ENCODE data around the gene KDF1.
"Not testable (repeated sequence)": the region's sequence is repeated elsewhere in the genome, so short reads cannot be mapped to it uniquely, and the experiment has no call there.

Gene KDF1

GRCh38 chr1:26994020-26994786 is 33.9 kb upstream of the KDF1 start:
- no peak for FAIRE-seq

DNA sequence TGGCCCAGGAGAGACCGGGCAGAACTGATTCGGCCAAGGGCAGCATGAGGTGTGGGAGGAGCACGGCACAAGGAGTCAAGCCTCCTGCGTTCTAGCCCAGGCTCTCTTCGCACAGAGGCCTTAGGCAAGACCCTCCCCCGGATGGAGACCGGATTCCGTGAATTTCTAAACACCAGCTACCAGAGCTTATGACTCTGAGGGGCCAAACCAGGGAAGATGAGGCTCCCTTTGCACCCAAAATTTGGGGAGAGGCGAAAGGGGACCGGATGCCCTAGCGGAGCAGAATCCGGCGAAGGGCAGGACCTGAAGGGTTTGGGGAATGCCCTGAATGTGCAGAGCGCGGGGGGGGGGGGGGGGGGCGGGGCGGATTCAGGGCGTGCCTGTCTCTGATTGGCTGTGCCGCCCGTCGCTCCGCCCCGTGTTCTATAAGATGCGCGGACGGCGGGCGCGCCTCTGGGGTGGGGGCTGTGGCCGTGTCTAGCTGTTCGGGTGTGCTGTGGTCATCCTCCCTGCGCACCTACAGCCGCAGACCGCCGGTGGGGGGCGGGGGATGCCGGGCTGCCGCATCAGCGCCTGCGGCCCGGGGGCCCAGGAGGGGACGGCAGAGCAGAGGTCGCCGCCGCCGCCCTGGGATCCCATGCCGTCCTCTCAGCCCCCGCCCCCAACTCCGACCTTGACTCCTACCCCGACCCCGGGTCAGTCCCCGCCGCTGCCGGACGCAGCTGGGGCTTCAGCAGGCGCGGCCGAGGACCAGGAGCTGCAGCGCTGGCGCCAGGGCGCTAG is 33.2 kb upstream of the KDF1 start, which contains the start of gene TRNP1:
TSS of gene TRNP1 (plus strand) at position 456 of the 783 bp plus-strand sequence. CDS start at position 551, 95 bp downstream.
- FAIRE-seq: no peak

DNA sequence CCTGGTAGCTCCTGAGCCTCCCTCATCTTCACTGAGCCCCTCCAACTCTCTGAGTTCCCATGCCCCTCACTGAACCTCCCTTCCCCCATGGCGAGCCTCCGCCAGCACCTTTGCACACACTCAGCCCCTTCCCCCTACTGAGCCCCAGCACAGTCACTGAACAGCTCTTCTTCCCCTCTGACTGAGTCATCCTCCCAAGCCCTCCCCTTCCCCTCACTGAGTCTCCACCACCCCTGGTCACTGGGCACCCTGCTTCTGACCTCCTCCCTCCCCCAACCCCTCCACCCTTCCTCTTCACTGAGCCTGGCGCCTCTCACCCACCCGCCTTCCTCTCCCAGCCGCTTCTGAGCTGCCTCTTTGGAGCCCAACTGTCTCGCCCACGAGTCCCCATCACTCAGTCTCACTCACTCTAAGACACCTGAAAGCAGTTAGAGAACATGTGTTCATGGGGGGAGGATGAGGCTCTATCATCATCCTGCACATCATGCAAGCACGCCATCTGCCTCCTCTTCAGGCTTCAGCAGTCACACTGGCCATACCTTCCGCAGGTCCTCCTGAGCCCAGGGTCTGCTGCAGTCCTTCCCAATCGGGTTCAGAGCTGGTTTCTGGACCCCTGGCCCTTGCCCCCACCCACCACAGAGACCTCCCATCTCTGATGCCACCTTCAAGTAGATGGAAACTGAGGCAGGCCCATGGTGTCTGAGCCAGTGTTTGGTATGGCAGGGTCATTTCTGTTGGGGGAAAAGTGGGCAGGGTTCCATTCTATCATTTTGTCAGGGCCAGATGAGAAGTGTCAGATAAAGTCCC is 31.2 kb upstream of the KDF1 start:
- FAIRE-seq: no peak

GRCh38 chr1:26989403-26990109 is 29.3 kb upstream of the KDF1 start:
- not testable (repeated sequence) for FAIRE-seq

DNA sequence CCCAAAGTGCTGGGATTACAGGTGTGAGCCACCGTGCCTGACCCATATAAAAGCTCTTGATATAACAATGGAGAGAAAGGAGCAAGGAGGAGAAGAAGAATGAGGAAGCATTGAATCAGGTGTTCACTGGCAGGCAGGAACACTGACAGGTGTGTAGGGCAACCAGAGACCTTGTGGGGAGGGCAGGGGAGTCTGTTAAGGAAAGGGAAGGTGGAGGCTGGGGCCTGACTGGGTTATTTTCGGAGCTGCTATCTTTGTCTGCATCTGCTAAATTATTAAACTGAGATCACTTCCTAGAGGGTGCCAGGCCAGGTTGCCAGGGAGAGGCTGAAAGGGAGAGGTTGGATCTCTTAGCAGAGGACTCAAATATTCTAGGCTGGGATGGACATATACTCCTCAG is 26.4 kb upstream of the KDF1 start:
- no peak for FAIRE-seq

- no peak for FAIRE-seq
These were observed 24.0 kb upstream of the KDF1 start for GRCh38 chr1:26984291-26984690.

GRCh38 chr1:26983863-26984262 is 23.6 kb upstream of the KDF1 start:
- FAIRE-seq: no peak

- FAIRE-seq: no peak
These were observed 21.0 kb upstream of the KDF1 start for GRCh38 chr1:26981146-26981846.

DNA sequence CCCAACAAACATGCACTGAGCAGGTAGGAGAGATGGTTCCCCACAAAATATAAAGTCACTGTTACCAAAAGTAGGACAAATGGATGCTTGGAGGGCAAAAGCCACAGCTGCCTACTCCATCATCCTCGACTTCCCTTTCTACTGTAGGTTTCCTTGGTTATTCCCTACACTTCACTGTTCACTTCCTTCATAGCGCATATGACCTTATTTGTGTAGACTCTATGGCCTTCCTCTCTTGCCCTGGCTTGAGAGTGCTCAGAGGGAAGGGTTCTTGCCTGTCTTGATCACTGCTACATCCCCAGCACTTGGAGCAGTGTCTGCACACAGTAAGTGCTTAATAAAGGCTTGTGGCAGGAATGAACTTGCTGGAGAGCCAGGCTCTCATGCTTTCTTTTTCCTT is 18.6 kb upstream of the KDF1 start:
- FAIRE-seq: no peak

- FAIRE-seq: no peak
These were observed 16.6 kb upstream of the KDF1 start for GRCh38 chr1:26976621-26977510.

DNA sequence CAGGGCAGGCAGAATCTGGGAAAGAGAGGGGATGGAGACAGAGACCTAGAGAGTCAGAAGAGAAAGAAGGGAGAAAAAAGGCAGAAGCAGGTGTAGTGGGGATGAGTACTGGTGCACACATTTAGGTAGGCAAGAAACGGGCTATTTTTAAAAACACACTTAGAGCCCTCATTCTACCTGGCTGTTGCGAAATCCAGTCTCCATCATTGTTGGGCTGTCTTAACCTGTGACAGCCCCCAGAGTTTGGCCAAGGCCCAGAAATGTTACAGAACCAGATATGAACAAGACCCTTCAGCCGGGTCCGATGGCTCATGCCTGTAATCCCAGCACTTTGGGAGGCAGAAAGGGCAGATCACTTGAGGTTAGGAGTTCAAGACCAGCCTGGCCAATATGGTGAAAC is 12.6 kb upstream of the KDF1 start:
- FAIRE-seq: no peak

- no peak for FAIRE-seq
These were observed 12.1 kb upstream of the KDF1 start for GRCh38 chr1:26972390-26972789.

DNA sequence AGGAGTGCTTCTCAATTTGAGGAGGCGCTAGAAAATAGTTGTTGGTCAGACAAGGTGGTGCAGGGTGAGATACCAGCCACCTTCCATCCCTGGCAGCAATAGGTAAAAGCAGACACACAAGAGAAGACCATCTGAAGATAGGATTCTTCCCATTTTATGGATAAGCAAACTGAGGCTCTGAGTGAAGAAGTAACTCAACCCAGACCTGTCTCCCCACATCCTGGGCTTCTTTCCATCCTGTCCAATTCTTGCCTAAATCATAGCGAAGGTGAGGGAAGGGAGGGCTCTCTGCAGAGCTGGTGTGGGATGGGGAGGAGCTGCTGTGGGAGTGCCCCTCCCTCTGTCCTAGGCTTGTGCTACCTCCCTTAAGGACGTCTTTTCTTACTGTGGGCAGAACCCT is 11.3 kb upstream of the KDF1 start:
- FAIRE-seq: no peak

GRCh38 chr1:26970810-26971209 is 10.5 kb upstream of the KDF1 start:
- no peak for FAIRE-seq

- no peak for FAIRE-seq
These were observed 5.4 kb upstream of the KDF1 start for GRCh38 chr1:26965628-26966027.

DNA sequence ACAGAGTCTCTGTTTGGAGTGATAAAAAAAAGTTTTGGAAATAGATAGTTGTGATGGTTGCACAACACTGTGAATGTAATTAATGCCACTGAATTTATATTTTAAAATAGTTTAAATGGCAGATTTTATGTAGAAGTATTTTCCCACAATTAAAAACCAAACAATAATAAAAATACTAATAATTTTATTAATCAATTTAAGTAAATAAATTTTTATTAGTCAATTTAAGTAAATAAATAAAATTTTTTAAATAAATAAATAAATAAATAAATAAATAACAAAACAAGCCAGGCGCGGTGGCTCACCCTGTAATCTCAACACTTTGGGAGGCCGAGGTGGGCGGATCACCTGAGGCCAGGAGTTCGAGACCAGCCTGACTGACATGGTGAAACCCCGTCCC is 4.9 kb upstream of the KDF1 start:
- no peak for FAIRE-seq

GRCh38 chr1:26961826-26962225 is 1.6 kb upstream of the KDF1 start:
- no peak for FAIRE-seq

DNA sequence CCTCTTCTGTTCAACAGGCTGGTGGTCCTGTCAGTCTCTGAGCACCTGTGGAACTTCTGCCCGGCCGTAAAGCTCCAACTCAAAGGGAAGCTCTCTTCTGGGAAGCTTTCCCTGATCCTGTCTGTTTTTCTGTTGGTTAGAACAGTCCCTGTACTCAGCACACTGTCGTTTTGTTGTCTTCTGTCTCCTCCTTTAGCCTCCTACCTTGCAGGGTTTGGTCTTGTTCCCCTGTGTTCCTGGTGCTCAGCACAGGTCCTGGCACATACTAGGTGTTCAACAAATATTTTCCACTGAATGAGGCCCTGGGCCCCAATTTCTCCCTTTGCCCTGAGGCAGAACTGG is 328 bp upstream of the KDF1 start:
- no peak for FAIRE-seq

- FAIRE-seq: no peak
These were observed 998 bp downstream of the KDF1 start for GRCh38 chr1:26959270-26959669.

GRCh38 chr1:26957306-26957705 is 3.0 kb downstream of the KDF1 start:
- FAIRE-seq: no peak

DNA sequence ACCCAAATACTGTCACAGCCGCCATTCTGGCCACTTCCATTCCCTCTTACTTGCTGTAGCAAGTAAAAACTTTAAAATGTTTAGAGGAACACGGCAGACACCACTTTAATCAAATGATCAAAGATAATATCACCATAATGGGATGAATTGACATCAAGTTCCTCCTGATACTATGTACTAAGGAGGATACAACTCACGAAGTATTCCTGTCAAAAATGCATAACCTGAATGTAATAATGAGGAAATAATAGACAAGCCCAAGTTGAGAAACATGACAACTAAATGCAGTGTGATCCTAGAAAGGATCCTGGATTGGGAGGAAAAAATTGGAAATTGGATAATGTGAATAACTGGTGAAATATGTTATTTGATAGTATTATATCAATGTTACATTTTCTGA is 3.9 kb downstream of the KDF1 start:
- FAIRE-seq: no peak
